Measurements from ENCODE around the gene FGF21.

DNA sequence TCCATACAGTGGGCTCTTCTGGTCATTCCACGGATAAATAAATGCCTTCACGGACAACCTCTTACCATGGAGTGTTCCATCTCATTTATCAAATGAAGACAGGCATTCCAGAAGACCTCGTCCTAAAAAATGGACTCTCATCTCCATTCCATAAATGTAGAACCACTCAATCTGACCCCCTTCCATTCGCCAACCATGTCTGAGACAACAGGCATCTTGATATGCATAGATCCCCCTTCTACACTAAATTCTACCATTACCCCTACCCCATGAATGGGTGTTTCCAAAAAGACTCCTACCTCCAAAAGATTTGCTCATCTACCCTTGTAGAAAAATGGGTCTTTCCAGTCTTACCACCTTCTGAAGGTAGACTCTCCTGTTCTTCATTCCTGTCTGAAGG, 23.9 kb upstream of the FGF21 start:
- TF ChIP-seq, protein P1, sequence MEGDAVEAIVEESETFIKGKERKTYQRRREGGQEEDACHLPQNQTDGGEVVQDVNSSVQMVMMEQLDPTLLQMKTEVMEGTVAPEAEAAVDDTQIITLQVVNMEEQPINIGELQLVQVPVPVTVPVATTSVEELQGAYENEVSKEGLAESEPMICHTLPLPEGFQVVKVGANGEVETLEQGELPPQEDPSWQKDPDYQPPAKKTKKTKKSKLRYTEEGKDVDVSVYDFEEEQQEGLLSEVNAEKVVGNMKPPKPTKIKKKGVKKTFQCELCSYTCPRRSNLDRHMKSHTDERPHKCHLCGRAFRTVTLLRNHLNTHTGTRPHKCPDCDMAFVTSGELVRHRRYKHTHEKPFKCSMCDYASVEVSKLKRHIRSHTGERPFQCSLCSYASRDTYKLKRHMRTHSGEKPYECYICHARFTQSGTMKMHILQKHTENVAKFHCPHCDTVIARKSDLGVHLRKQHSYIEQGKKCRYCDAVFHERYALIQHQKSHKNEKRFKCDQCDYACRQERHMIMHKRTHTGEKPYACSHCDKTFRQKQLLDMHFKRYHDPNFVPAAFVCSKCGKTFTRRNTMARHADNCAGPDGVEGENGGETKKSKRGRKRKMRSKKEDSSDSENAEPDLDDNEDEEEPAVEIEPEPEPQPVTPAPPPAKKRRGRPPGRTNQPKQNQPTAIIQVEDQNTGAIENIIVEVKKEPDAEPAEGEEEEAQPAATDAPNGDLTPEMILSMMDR (conservative IDR thresholded peaks at IDR 0.05 in 1 of 2, IDR thresholded peaks at IDR 0.05 in 1 of 2; ENCODE audit: low read depth in 1 of 2, low read length in 2 of 2): no peak
- no peak for TF ChIP-seq EZH2 (IDR thresholded peaks at IDR 0.05; ENCODE audit: low read length, missing control alignments)
